Measurements from ENCODE around the gene PABPC1L. TPM values are rescaled to one million over a fixed set of nuclear protein-coding genes. Genes with fewer than 3 reads are reported as not detected.

The PABPC1L gene
- total RNA-seq, 1 experiment from 2014 or later, result 127 TPM

DNA sequence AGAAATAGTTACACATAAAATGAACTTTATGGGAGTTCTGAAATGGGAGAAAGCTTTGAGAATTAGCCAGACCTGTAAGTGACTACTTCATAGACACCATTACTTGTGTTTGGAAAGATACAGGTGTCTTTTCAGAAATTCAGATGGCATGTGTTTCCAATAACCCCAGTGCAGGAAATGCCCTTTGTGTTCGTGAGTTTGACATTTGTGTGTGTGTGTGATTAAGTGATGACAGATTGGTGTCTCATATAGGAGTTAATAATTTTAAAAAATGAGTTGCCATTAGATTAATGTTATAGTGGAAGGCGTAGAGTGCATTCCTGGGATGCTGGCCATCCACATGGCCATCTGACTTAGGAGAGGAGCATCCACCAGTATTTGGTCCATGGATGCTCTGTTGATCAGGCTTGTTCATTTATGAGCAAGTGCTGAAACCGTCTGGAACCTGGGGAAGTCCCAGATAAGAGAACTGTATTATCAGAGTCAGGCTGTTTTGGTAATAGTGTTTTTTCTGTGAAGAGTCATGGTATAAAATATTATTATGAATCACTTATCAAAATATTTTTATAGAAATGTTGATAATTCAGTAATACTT, 59.5 kb downstream of the PABPC1L start:
- RAD21 ChIA-PET (ENCODE audit: low non-redundant PET in 1 of 2, low total read pairs in 2 of 2, uncharacterized antibody in 2 of 2, unreplicated experiment in 2 of 2), result no interaction called here
- ATAC-seq, result no peak
- H3K27ac ChIP-seq (ENCODE audit: low read depth, low read length), result no peak overlapping the region
- peaks cover 52% of the 10 kb centered on the region for H3K79me2 ChIP-seq (ENCODE audit: insufficient read depth, low read length)
- peaks cover 4% of the 10 kb centered on the region; the same call in 1 of the 2 replicates for H4K20me1 ChIP-seq (ENCODE audit: insufficient read depth)
- no peak overlapping the region for H2AFZ ChIP-seq (ENCODE audit: low read depth, low read length, poor library complexity, severe bottlenecking)
- peaks cover 14 to 21% of the 10 kb centered on the region in 2 experiments; a peak in 3 of 4 replicates for H3K36me3 ChIP-seq (ENCODE audit: control insufficient read depth in 1 of 2, insufficient read depth in 2 of 2, low read length in 2 of 2)
- no peaks in the 10 kb centered on the region for H3K9me2 ChIP-seq (ENCODE audit: insufficient read depth)
- no peak for TF ChIP-seq FOSL1 (IDR thresholded peaks at IDR 0.05; ENCODE audit: low read depth)
- TF ChIP-seq CBX3 (IDR thresholded peaks at IDR 0.05; ENCODE audit: low read depth), result no peak
- no peak for TF ChIP-seq POLR2AphosphoS5 (IDR thresholded peaks at IDR 0.05; ENCODE audit: low read depth, low read length)
- no peak for TF ChIP-seq EZH2 (IDR thresholded peaks at IDR 0.05)
- no peak for TF ChIP-seq SIN3A (IDR thresholded peaks at IDR 0.05; ENCODE audit: low read depth)
- no peak for TF ChIP-seq ELF1 (IDR thresholded peaks at IDR 0.05; ENCODE audit: borderline replicate concordance, low read depth)
- no peak for TF ChIP-seq MAX (IDR thresholded peaks at IDR 0.05)
- TF ChIP-seq SRF (IDR thresholded peaks at IDR 0.05; ENCODE audit: low read depth), result no peak
- TF ChIP-seq POLR2A (IDR thresholded peaks at IDR 0.05; ENCODE audit: borderline replicate concordance, extremely low read depth, insufficient read depth, insufficient read length), result no peak
- BruUV-seq (replicated peaks), result no TSS peak
- intact Hi-C loops (cut with micrococcal nuclease), result no loop called here
- no peaks in the 10 kb centered on the region for H3K9me3 ChIP-seq (ENCODE audit: control insufficient read depth in 1 of 2, insufficient read depth in 1 of 2, low read depth in 1 of 2, low read length in 2 of 2)
- no peaks in the 10 kb centered on the region for H3K27me3 ChIP-seq (ENCODE audit: insufficient read depth, low read length)
- peaks cover 4 to 20% of the 10 kb centered on the region in 2 experiments; a peak in 3 of 4 replicates for H3K4me1 ChIP-seq (ENCODE audit: control insufficient read depth in 1 of 2, insufficient read depth in 2 of 2, low read length in 2 of 2)
- CTCF ChIA-PET, result no interaction called here
- no peak overlapping the region for H3K9ac ChIP-seq (ENCODE audit: low read length)
- H3K4me3 ChIP-seq (replicated peaks in 1 of 2; ENCODE audit: low read depth in 1 of 2, low read length in 2 of 2), result no peak overlapping the region
- no peak overlapping the region for H3K4me2 ChIP-seq (ENCODE audit: low read length)
- DNase-seq (ENCODE audit: low read depth, low spot score), result no peak
- POLR2A ChIA-PET, result no interaction called here

DNA sequence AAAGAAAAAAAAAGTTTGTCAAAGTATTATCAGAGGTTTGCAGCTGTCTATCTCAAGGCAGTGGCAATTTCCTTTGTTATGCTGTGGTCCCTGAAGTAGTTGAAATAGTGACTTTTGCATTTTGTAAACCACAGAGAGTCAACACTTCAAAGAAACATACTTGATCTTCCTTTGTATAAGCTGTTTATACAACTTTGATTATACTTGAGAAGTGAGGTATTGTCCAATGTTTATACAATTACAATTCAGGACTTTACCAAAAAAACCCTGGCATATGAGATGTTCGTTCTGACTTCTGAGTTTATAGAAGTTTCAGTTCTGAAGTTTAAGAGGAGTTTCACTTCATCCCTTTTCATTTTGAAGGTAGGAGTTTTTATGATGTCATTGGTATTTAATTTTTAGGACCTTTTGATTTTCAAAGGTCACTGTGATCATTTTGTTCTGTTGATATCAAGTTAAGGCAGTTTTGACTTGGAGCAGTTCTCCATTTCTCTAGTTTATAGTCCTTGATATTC, 60.4 kb downstream of the PABPC1L start:
- Histone ChIP-seq H3K4me3 (replicated peaks in 1 of 2; ENCODE audit: low read depth in 1 of 2, low read length in 2 of 2) (no peak overlapping the region), H3K27ac (ENCODE audit: low read depth, low read length) (no peak overlapping the region), H3K79me2 (ENCODE audit: insufficient read depth, low read length) (peaks cover 52% of the 10 kb centered on the region), H4K20me1 (ENCODE audit: insufficient read depth) (peaks cover 4% of the 10 kb centered on the region; the same call in 1 of the 2 replicates), H3K4me1 (ENCODE audit: control insufficient read depth in 1 of 2, insufficient read depth in 2 of 2, low read length in 2 of 2) (peaks cover 4 to 18% of the 10 kb centered on the region in 2 experiments; a peak in 3 of 4 replicates), H3K9ac (ENCODE audit: low read length) (no peak overlapping the region), H3K4me2 (ENCODE audit: low read length) (no peak overlapping the region), H3K36me3 (ENCODE audit: control insufficient read depth in 1 of 2, insufficient read depth in 2 of 2, low read length in 2 of 2) (peaks cover 22 to 29% of the 10 kb centered on the region in 2 experiments; a peak in 3 of 4 replicates), H3K27me3 (ENCODE audit: insufficient read depth, low read length) (no peaks in the 10 kb centered on the region), H2AFZ (ENCODE audit: low read depth, low read length, poor library complexity, severe bottlenecking) (no peak overlapping the region), H3K9me2 (ENCODE audit: insufficient read depth) (no peaks in the 10 kb centered on the region), H3K9me3 (ENCODE audit: control insufficient read depth in 1 of 2, insufficient read depth in 1 of 2, low read depth in 1 of 2, low read length in 2 of 2) (no peaks in the 10 kb centered on the region)
- no TSS peak for BruUV-seq (replicated peaks)
- DNase-seq (ENCODE audit: low read depth, low spot score) (no peak), ATAC-seq (no peak)
- ChIA-PET CTCF (no interaction called here), RAD21 (ENCODE audit: low non-redundant PET in 1 of 2, low total read pairs in 2 of 2, uncharacterized antibody in 2 of 2, unreplicated experiment in 2 of 2) (no interaction called here), POLR2A (no interaction called here)
- intact Hi-C loops (cut with micrococcal nuclease), result no loop called here
- TF ChIP-seq, protein P1, sequence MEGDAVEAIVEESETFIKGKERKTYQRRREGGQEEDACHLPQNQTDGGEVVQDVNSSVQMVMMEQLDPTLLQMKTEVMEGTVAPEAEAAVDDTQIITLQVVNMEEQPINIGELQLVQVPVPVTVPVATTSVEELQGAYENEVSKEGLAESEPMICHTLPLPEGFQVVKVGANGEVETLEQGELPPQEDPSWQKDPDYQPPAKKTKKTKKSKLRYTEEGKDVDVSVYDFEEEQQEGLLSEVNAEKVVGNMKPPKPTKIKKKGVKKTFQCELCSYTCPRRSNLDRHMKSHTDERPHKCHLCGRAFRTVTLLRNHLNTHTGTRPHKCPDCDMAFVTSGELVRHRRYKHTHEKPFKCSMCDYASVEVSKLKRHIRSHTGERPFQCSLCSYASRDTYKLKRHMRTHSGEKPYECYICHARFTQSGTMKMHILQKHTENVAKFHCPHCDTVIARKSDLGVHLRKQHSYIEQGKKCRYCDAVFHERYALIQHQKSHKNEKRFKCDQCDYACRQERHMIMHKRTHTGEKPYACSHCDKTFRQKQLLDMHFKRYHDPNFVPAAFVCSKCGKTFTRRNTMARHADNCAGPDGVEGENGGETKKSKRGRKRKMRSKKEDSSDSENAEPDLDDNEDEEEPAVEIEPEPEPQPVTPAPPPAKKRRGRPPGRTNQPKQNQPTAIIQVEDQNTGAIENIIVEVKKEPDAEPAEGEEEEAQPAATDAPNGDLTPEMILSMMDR (IDR thresholded peaks at IDR 0.05 in 2 of 3, conservative IDR thresholded peaks at IDR 0.05 in 1 of 3; ENCODE audit: borderline replicate concordance in 1 of 3, insufficient read depth in 1 of 3, low read depth in 2 of 3, low read length in 2 of 3), result no peak
- TF ChIP-seq, protein P2, sequence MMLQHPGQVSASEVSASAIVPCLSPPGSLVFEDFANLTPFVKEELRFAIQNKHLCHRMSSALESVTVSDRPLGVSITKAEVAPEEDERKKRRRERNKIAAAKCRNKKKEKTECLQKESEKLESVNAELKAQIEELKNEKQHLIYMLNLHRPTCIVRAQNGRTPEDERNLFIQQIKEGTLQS (IDR thresholded peaks at IDR 0.05), result no peak
- TF ChIP-seq TCF7L2 (IDR thresholded peaks at IDR 0.05; ENCODE audit: borderline replicate concordance, extremely low read depth, insufficient read depth, insufficient read length), result no peak
- TF ChIP-seq SP1 (IDR thresholded peaks at IDR 0.05; ENCODE audit: low read depth), result no peak
- TF ChIP-seq CEBPB (IDR thresholded peaks at IDR 0.05; ENCODE audit: low read depth), result no peak
- TF ChIP-seq POLR2A (IDR thresholded peaks at IDR 0.05; ENCODE audit: borderline replicate concordance, extremely low read depth, insufficient read depth, insufficient read length), result no peak
- no peak for TF ChIP-seq JUND (IDR thresholded peaks at IDR 0.05)
- no peak for TF ChIP-seq POLR2AphosphoS5 (IDR thresholded peaks at IDR 0.05; ENCODE audit: low read depth, low read length)
- TF ChIP-seq RAD21 (IDR thresholded peaks at IDR 0.05; ENCODE audit: low read depth), result no peak
- TF ChIP-seq ZFX (IDR thresholded peaks at IDR 0.05), result no peak
- no peak for TF ChIP-seq ZNF274 (IDR thresholded peaks at IDR 0.05; ENCODE audit: low read depth, low read length)
- TF ChIP-seq ELF1 (IDR thresholded peaks at IDR 0.05; ENCODE audit: borderline replicate concordance, low read depth), result no peak
- TF ChIP-seq CBX3 (IDR thresholded peaks at IDR 0.05; ENCODE audit: low read depth), result no peak
- no peak for TF ChIP-seq MAX (IDR thresholded peaks at IDR 0.05)

All from HCT116 (cell line).